ENCODE measurements around the gene GAK. TPM values are rescaled to one million over a fixed set of nuclear protein-coding genes. Genes with fewer than 3 reads are reported as not detected.
"Not testable (repeated sequence)": the region's sequence is repeated elsewhere in the genome, so short reads cannot be mapped to it uniquely, and the experiment has no call there.

GAK gene
- total RNA-seq, 1 donor from 2014 or later = 72.1 TPM

GRCh38 chr4:822361-823175, 109.5 kb downstream of the GAK start:
- DNase-seq (ENCODE audit: low spot score) (no peak), ATAC-seq (no peak)

GRCh38 chr4:821631-822030, 110.5 kb downstream of the GAK start:
- DNase-seq (ENCODE audit: low spot score) = no peak

GRCh38 chr4:821181-821591, 110.9 kb downstream of the GAK start:
- DNase-seq (ENCODE audit: low spot score) = no peak

More at GRCh38 chr4:821631-822030, 110.5 kb downstream of the GAK start:
- no peak for ATAC-seq

GRCh38 chr4:820230-821172, 111.6 kb downstream of the GAK start:
- no peak for ATAC-seq
- DNase-seq (ENCODE audit: low spot score) = no peak

More at GRCh38 chr4:821181-821591, 110.9 kb downstream of the GAK start:
- ATAC-seq = no peak

GRCh38 chr4:819401-820229, 112.5 kb downstream of the GAK start:
- no peak for ATAC-seq
- DNase-seq (ENCODE audit: low spot score) = no peak

- ATAC-seq (no peak), DNase-seq (ENCODE audit: low spot score) (peak; percentile 39)
Measured at GRCh38 chr4:818106-818921, 113.8 kb downstream of the GAK start.

GRCh38 chr4:815464-816146, 116.5 kb downstream of the GAK start:
- no peak for DNase-seq (ENCODE audit: low spot score)
- peak; percentile 78 for ATAC-seq

GRCh38 chr4:814312-814850, 117.7 kb downstream of the GAK start:
- no peak for DNase-seq (ENCODE audit: low spot score)
- no peak for ATAC-seq

GRCh38 chr4:813900-814299, 118.2 kb downstream of the GAK start:
- DNase-seq (ENCODE audit: low spot score) = no peak
- no peak for ATAC-seq

- DNase-seq (ENCODE audit: low spot score) (no peak), ATAC-seq (no peak)
Measured at GRCh38 chr4:808860-809570, 123.1 kb downstream of the GAK start.

- ATAC-seq (no peak), DNase-seq (ENCODE audit: low spot score) (no peak)
Measured at GRCh38 chr4:807792-808191, 124.3 kb downstream of the GAK start.

GRCh38 chr4:806979-807378, 125.1 kb downstream of the GAK start:
- ATAC-seq; DNase-seq (ENCODE audit: low spot score): not testable (repeated sequence)

GRCh38 chr4:804804-805203, 127.3 kb downstream of the GAK start:
- ATAC-seq (no peak), DNase-seq (ENCODE audit: low spot score) (no peak)

- ATAC-seq (no peak), DNase-seq (ENCODE audit: low spot score) (no peak)
Measured at GRCh38 chr4:803884-804283, 128.2 kb downstream of the GAK start.

GRCh38 chr4:801436-802124, 130.5 kb downstream of the GAK start:
- ATAC-seq (no peak), DNase-seq (ENCODE audit: low spot score) (no peak)

Data from left lobe of liver (tissue), 2 donors.